Mesendoderm (in vitro differentiated cells): Measurements from ENCODE around the gene RING1.

Source experiments
- DNase-seq: peaks from one replicate; pipeline ENCODE4 v3.0.0; 2013
- H2AK5ac ChIP-seq: 2 replicates; pipeline ENCODE4 v1.6.1; 2013; ENCODE audit warnings: low read length, inconsistent platforms
- H2BK120ac ChIP-seq: 2 replicates; pipeline ENCODE4 v1.6.1; 2013; ENCODE audit warnings: low read depth, mild to moderate bottlenecking, low read length, moderate library complexity, mixed read lengths
- H2BK15ac ChIP-seq: replicated peaks from 2 replicates; pipeline ENCODE4 v1.6.1; 2013; ENCODE audit warnings: low read depth, mild to moderate bottlenecking, moderate library complexity
- H2BK5ac ChIP-seq: 2 replicates; pipeline ENCODE4 v1.6.1; 2013; ENCODE audit warnings: low read length, inconsistent platforms
- H3K18ac ChIP-seq: 2 replicates; pipeline ENCODE4 v1.6.1; 2013; ENCODE audit warnings: mild to moderate bottlenecking, low read length, mixed read lengths
- H3K23ac ChIP-seq: one replicate; pipeline ENCODE4 v1.6.1; 2013; ENCODE audit warnings: low read length
- H3K27ac ChIP-seq: 2 replicates; pipeline ENCODE4 v1.5.1; 2013; ENCODE audit warnings: low read depth, mild to moderate bottlenecking, inconsistent platforms, low read length, moderate library complexity
- H3K27me3 ChIP-seq: 2 replicates; pipeline ENCODE4 v1.6.1; 2013; ENCODE audit warnings: low read length, control low read depth, mild to moderate bottlenecking, inconsistent platforms; ENCODE audit not compliant: insufficient read depth, poor library complexity
- H3K36me3 ChIP-seq: 2 replicates; pipeline ENCODE4 v1.6.1; 2013; ENCODE audit warnings: low read length, inconsistent platforms; ENCODE audit not compliant: control insufficient read depth, insufficient read depth
- H3K4ac ChIP-seq: one replicate; pipeline ENCODE4 v1.6.1; 2013; ENCODE audit warnings: low read depth, mild to moderate bottlenecking, low read length, moderate library complexity
- H3K4me1 ChIP-seq: 2 replicates; pipeline ENCODE4 v1.6.1; 2013; ENCODE audit warnings: low read depth, low read length, inconsistent platforms; ENCODE audit not compliant: control insufficient read depth
- H3K4me2 ChIP-seq: 2 replicates; pipeline ENCODE4 v1.6.1; 2013; ENCODE audit warnings: low read length
- H3K4me3 ChIP-seq: 2 replicates; pipeline ENCODE4 v1.5.1; 2013; ENCODE audit warnings: mild to moderate bottlenecking, low read length
- H3K56ac ChIP-seq: one replicate; pipeline ENCODE4 v1.6.1; 2013; ENCODE audit warnings: low read length
- H3K79me1 ChIP-seq: 2 replicates; pipeline ENCODE4 v1.6.1; 2013; ENCODE audit warnings: low read length, inconsistent platforms
- H3K79me2 ChIP-seq: 2 replicates; pipeline ENCODE4 v1.6.1; 2013; ENCODE audit warnings: mild to moderate bottlenecking, low read length; ENCODE audit not compliant: control insufficient read depth, insufficient read depth
- H3K9ac ChIP-seq: 2 replicates; pipeline ENCODE4 v1.6.1; 2013; ENCODE audit warnings: low read length, inconsistent platforms
- H4K5ac ChIP-seq: one replicate; pipeline ENCODE4 v1.6.1; 2013; ENCODE audit warnings: low read length
- H4K8ac ChIP-seq: one replicate; pipeline ENCODE4 v1.6.1; 2013; ENCODE audit warnings: low read depth, mild to moderate bottlenecking, control low read depth, low read length, moderate library complexity
- WGBS: extraction: QIAGEN DNeasy Blood & Tissue Kit; methylation state at CpG from one replicate; pipeline ENCODE4 v1.1.7; 2013; ENCODE audit warnings: low lambda C conversion rate, missing lambda C conversion rate; ENCODE audit not compliant: insufficient coverage; ENCODE audit errors: extremely low coverage; 5-methylcytosine and 5-hydroxymethylcytosine counted together

RING1 gene

DNA sequence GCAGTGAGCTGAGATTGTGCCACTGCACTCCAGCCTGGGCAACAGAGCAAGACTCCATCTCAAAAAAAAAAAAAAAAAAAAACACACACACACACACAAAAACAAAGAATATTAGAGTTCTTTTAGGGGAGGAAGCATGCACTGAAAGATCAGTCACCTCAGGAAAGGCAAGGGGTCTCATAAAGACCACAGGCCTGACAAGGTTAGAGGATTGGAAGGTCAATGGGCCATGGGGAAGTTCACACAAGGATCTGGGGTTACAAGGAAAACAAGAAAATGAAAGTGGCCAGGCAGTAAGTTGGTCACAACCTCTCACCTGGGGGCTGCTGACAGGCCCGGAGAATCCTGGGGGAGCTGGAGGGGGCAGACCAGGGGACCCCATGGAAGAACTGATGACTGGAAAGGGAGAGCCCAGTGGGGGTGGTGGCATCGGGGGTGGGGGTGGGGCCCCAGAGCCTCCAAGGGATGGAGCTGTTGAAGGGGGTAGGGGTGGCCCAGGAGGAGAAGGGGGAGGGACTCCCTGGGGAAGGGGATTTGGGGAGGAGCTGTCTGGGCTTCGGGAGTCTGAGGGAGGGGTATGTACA, 9.4 kb upstream of the RING1 start:
- Histone ChIP-seq H3K18ac (no peak overlapping the region), H2BK120ac (no peak overlapping the region), H3K4ac (no peak overlapping the region), H4K8ac (no peak overlapping the region), H3K56ac (peak overlapping the region; percentile 99), H3K27me3 (no peaks in the 10 kb centered on the region), H3K4me1 (peaks cover 10% of the 10 kb centered on the region), H3K23ac (no peak overlapping the region), H2BK15ac (no peak overlapping the region), H2AK5ac (no peak overlapping the region), H3K79me2 (peaks cover 21% of the 10 kb centered on the region), H3K36me3 (peaks cover 14% of the 10 kb centered on the region), H3K4me2 (no peak overlapping the region), H3K4me3 (no peak overlapping the region), H3K9ac (peak overlapping the region; percentile 99), H4K5ac (no peak overlapping the region), H3K27ac (no peak overlapping the region), H2BK5ac (no peak overlapping the region), H3K79me1 (peaks cover 20% of the 10 kb centered on the region)
- WGBS = no CpG with 5 or more reads among the region's 3 CpGs
- no peak for DNase-seq

DNA sequence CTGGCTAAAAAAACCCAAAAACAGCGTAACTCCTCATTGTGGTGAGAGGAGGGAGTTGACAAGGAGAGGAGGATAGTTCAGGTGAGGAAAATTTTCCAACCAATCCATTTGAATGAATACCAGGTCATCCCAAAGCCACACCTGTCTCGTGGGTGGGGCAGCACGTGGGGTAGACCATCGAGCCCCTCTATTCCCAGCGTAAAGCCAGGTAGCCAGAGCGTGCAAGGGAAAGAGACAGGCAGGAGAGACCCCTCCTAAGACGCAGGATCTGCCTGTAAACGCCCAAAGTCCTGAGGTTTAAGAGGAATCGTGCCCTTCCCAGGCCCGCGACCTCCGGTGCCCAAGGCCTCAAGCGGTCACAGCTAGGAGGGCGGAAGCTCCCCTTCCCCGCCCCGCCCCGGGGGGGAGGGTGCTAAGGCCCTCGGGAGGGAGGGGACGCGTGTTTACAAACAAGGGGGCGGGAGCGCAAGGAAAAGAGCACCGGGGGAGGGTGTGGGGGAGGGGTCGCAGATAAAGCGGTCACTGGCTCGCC, 8.5 kb upstream of the RING1 start:
- peak overlapping the region; percentile 94 for H3K27ac ChIP-seq
- peak overlapping the region; percentile 88 for H3K4me2 ChIP-seq
- H3K4me3 ChIP-seq = peak overlapping the region; percentile 87
- no peaks in the 10 kb centered on the region for H3K27me3 ChIP-seq
- H4K8ac ChIP-seq = no peak overlapping the region
- H3K23ac ChIP-seq = no peak overlapping the region
- H4K5ac ChIP-seq = no peak overlapping the region
- H2BK5ac ChIP-seq = peak overlapping the region; percentile 80
- H3K18ac ChIP-seq = peak overlapping the region; percentile 69
- H3K36me3 ChIP-seq = peaks cover 14% of the 10 kb centered on the region
- H3K79me1 ChIP-seq = peaks cover 20% of the 10 kb centered on the region
- peak; percentile 95 for DNase-seq
- no CpG with 5 or more reads among the region's 26 CpGs for WGBS
- no peak overlapping the region for H2BK15ac ChIP-seq
- H3K9ac ChIP-seq = peak overlapping the region; percentile 99
- peaks cover 21% of the 10 kb centered on the region for H3K79me2 ChIP-seq
- H2BK120ac ChIP-seq = no peak overlapping the region
- H3K56ac ChIP-seq = peak overlapping the region; percentile 99
- no peak overlapping the region for H3K4ac ChIP-seq
- H3K4me1 ChIP-seq = peaks cover 10% of the 10 kb centered on the region
- no peak overlapping the region for H2AK5ac ChIP-seq

DNA sequence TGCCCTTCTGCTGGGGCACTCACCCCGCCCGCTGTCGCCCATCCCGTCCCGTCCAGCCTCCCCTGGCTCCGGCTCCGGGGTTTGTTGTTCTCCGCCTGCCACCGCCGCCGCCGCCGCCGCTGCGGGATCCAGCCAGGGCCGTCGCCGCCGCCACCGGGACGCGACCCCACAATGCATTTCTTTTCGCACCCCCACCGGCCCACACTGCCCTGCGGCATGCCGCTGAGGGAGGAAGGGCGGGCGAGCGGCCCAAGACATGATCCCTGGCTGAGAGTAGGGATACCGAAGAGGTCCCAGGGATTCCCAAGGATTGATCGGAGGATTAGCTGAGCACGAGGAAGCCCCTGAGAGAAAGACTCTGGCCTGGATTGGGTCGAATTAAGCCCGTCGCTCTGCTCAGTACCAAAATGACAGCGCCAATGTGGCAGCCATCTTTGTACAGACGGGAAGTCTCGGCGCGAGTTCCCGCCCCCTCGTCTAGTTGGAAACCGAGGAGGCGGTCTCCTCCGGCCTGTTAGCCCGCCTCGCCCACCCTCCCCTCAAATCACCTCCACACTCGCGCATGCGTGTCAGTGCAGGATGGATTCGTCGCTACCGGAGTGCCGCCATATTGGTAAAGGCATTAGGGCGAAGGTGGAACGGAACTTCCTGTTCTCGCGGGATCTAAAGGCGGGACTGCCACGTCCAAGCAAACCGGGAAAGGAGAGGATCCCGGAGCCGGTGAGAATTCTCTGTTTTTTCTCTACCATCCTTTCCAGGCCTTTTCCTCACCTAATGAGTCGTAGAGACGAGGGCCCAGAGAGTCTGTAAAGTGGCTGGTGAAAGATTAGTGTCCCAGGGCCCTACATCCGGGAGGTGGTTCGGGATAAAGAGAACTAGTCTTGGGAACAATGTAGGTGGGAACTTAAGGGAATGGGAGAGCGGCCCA, 7.8 kb upstream of the RING1 start, which contains the start of the genes RXRB and SLC39A7:
TSS of gene RXRB (minus strand) at position 447 of the 928 bp plus-strand sequence. CDS start at position 258, 189 bp downstream.
TSS of gene SLC39A7 (plus strand) at position 649 of the 928 bp plus-strand sequence. CDS start 379 bp downstream, outside the sequence.
- WGBS = no CpG with 5 or more reads among the region's 68 CpGs
- H3K27me3 ChIP-seq = no peaks in the 10 kb centered on the region
- no peak within 1 kb of the TSS for H3K4ac ChIP-seq
- peak within 1 kb of the TSS; percentile 99 for H3K56ac ChIP-seq
- H2AK5ac ChIP-seq = peak within 1 kb of the TSS; percentile 100
- H3K4me2 ChIP-seq = peak within 1 kb of the TSS; percentile 99
- peaks cover 12% of the 10 kb centered on the region for H3K36me3 ChIP-seq
- H3K27ac ChIP-seq = peak within 1 kb of the TSS; percentile 94
- peak within 1 kb of the TSS; percentile 30 for H4K5ac ChIP-seq
- peak within 1 kb of the TSS; percentile 88 for H2BK5ac ChIP-seq
- no peak within 1 kb of the TSS for H4K8ac ChIP-seq
- peaks cover 20% of the 10 kb centered on the region for H3K79me1 ChIP-seq
- peak within 1 kb of the TSS; percentile 84 for H3K23ac ChIP-seq
- peak within 1 kb of the TSS; percentile 99 for H3K9ac ChIP-seq
- H2BK120ac ChIP-seq = no peak within 1 kb of the TSS
- peak; percentile 100 for DNase-seq
- peaks cover 21% of the 10 kb centered on the region for H3K79me2 ChIP-seq
- H3K4me3 ChIP-seq = peak within 1 kb of the TSS; percentile 99
- H2BK15ac ChIP-seq = no peak within 1 kb of the TSS
- H3K18ac ChIP-seq = peak within 1 kb of the TSS; percentile 69
- H3K4me1 ChIP-seq = peaks cover 12% of the 10 kb centered on the region

- Histone ChIP-seq H2BK5ac (peak overlapping the region; percentile 88), H2BK120ac (no peak overlapping the region), H4K8ac (no peak overlapping the region), H4K5ac (peak overlapping the region; percentile 30), H3K36me3 (peaks cover 12% of the 10 kb centered on the region), H3K27me3 (no peaks in the 10 kb centered on the region), H3K18ac (peak overlapping the region; percentile 24), H3K79me1 (peaks cover 20% of the 10 kb centered on the region), H3K79me2 (peaks cover 21% of the 10 kb centered on the region), H3K4me1 (peaks cover 12% of the 10 kb centered on the region), H3K4me3 (peak overlapping the region; percentile 99), H3K23ac (peak overlapping the region; percentile 81), H3K9ac (peak overlapping the region; percentile 99), H3K4me2 (peak overlapping the region; percentile 99), H3K56ac (peak overlapping the region; percentile 99), H2BK15ac (no peak overlapping the region), H3K4ac (no peak overlapping the region), H3K27ac (peak overlapping the region; percentile 48), H2AK5ac (peak overlapping the region; percentile 100)
- DNase-seq = no peak
- WGBS = no CpG with 5 or more reads among the region's 14 CpGs
Measured at GRCh38 chr6:33201147-33201545, 7.2 kb upstream of the RING1 start.

GRCh38 chr6:33201935-33202334, 6.4 kb upstream of the RING1 start:
- WGBS = no CpG with 5 or more reads among the region's 6 CpGs
- no peak overlapping the region for H2BK5ac ChIP-seq
- no peak for DNase-seq

More at GRCh38 chr6:33201935-33202334, 6.4 kb upstream of the RING1 start:
- Histone ChIP-seq H3K4ac (no peak overlapping the region), H3K56ac (peak overlapping the region; percentile 99), H4K8ac (no peak overlapping the region), H3K9ac (peak overlapping the region; percentile 99), H3K18ac (no peak overlapping the region), H3K4me1 (peaks cover 12% of the 10 kb centered on the region), H3K4me3 (peak overlapping the region; percentile 99), H2AK5ac (no peak overlapping the region), H4K5ac (no peak overlapping the region), H3K23ac (no peak overlapping the region), H2BK120ac (no peak overlapping the region), H3K79me2 (peaks cover 21% of the 10 kb centered on the region), H3K4me2 (peak overlapping the region; percentile 99), H3K27me3 (no peaks in the 10 kb centered on the region), H2BK15ac (no peak overlapping the region), H3K79me1 (peaks cover 20% of the 10 kb centered on the region), H3K27ac (no peak overlapping the region), H3K36me3 (peaks cover 12% of the 10 kb centered on the region)
